ENCODE measurements around the gene PRDM13. TPM values are rescaled to one million over a fixed set of nuclear protein-coding genes. Genes with fewer than 3 reads are reported as not detected.
"Not testable (repeated sequence)": the region's sequence is repeated elsewhere in the genome, so short reads cannot be mapped to it uniquely, and the experiment has no call there.

Gene PRDM13
- total RNA-seq, 1 donor from 2014 or later, result 0.04 TPM

DNA sequence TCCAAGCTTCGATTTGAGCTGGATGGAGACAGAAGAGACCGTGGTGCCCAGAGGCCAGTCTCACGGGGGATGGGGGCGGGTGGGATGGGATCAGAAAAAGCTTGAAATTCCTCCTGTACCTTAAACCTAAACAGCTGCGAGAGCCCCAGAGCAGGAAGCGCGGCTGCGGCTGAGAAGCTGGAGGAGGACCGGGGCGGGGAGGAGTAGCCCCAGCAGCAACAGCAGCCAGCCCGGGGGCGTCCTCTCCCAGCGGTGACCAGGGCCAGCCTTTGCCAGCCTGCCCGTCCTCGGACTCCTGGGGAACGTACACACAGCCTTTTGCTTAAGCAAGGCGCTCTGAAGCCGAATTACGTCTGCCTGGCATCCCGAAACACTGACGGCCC is 17.4 kb upstream of the PRDM13 start:
- no peak for DNase-seq (ENCODE audit: low read depth)
- Histone ChIP-seq H3K4me3 (ENCODE audit: low read depth, low read length) (peak overlapping the region; percentile 13), H3K36me3 (ENCODE audit: control insufficient read depth, insufficient read depth, low read length) (no peaks in the 10 kb centered on the region), H3K27me3 (ENCODE audit: control insufficient read depth, insufficient read depth, low read length) (peaks cover 47% of the 10 kb centered on the region)
- TF ChIP-seq, protein P1, sequence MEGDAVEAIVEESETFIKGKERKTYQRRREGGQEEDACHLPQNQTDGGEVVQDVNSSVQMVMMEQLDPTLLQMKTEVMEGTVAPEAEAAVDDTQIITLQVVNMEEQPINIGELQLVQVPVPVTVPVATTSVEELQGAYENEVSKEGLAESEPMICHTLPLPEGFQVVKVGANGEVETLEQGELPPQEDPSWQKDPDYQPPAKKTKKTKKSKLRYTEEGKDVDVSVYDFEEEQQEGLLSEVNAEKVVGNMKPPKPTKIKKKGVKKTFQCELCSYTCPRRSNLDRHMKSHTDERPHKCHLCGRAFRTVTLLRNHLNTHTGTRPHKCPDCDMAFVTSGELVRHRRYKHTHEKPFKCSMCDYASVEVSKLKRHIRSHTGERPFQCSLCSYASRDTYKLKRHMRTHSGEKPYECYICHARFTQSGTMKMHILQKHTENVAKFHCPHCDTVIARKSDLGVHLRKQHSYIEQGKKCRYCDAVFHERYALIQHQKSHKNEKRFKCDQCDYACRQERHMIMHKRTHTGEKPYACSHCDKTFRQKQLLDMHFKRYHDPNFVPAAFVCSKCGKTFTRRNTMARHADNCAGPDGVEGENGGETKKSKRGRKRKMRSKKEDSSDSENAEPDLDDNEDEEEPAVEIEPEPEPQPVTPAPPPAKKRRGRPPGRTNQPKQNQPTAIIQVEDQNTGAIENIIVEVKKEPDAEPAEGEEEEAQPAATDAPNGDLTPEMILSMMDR (IDR thresholded peaks at IDR 0.05; ENCODE audit: insufficient read depth, low read length, poor library complexity, severe bottlenecking), result no peak

DNA sequence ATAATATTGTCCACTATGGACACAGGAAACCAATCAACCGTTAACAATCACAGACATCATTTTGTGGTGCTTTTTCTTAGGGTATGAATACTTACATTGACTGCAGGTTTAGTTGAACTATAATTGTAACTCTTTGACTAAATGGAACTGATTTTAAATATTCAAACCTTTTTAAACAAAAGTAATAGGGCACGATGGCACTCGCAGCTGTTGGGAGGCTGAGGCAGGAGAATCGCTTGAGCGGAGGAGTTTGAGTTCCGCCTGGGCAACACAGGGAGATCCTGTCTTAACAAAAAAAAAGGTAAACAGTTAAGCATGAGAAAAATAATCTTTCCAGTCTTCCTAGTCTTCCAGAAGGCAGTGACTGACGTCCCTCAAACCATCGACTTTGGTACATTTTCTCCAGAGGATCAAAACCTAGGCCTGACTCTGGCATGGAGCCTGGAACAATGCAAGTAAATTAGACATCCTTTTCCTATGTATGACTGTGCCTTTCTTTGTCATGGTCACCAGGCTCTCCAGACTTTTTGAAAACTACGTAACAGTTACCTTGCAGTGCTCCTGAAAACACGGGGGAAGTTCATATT is 16.6 kb upstream of the PRDM13 start:
- TF ChIP-seq, protein P1 (IDR thresholded peaks at IDR 0.05; ENCODE audit: insufficient read depth, low read length, poor library complexity, severe bottlenecking), result no peak
- H3K27me3 ChIP-seq (ENCODE audit: control insufficient read depth, insufficient read depth, low read length), result peaks cover 51% of the 10 kb centered on the region

DNA sequence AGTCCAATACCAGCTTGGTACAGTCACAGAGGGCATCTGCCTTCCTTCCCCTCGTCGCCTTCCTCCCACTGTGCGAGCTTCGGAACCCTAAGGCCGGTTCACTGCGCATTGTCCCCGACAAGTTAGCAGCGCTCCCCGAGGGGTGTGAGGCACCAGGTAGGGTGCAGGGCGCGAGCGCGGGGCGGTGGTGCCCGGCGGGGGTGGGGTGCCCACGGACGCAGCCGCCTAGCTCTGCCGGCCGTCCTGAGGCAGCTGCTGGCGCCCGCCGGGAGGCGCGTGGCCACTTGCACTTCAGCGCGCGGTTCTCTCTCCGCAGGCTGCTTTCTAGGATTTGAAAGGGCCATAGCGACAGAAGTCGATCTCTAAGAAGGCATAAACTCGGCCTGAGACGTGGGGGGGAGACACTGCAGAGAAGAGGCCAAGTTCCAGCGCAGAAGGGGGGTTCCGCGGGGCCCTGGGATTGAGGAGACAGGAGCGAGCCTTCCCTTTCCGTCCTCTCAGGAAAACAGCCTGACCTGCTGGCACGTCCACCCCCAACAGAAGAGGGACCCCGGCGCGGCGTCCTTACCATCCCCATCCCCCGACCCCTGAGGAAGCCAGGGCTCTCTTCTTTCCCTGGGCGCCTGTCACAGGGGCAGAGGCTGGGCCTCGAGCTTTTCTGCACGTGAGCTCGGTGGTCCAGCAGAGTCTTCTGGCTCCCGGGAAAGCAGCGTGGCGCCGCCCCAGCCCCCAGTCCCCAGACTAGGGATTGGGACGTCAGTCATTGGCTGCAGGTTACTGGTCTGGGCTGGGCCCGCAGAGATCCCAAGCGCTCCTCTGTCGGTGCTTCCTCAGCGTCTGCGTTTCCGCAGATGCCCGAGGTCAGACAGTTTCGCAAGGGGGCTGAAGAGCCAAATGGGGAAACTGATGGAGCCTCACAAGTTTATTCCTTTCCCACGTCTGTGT is 15.6 kb upstream of the PRDM13 start:
- H3K36me3 ChIP-seq (ENCODE audit: control insufficient read depth, insufficient read depth, low read length), result no peaks in the 10 kb centered on the region
- TF ChIP-seq, protein P1 (IDR thresholded peaks at IDR 0.05; ENCODE audit: insufficient read depth, low read length, poor library complexity, severe bottlenecking), result no peak
- peaks cover 58% of the 10 kb centered on the region for H3K27me3 ChIP-seq (ENCODE audit: control insufficient read depth, insufficient read depth, low read length)
- no peak overlapping the region for H3K4me3 ChIP-seq (ENCODE audit: low read depth, low read length)
- no peak for DNase-seq (ENCODE audit: low read depth)

More for the DNA sequence above, 16.6 kb upstream of the PRDM13 start:
- no peak for DNase-seq (ENCODE audit: low read depth)
- Histone ChIP-seq H3K4me3 (ENCODE audit: low read depth, low read length) (no peak overlapping the region), H3K36me3 (ENCODE audit: control insufficient read depth, insufficient read depth, low read length) (no peaks in the 10 kb centered on the region)

DNA sequence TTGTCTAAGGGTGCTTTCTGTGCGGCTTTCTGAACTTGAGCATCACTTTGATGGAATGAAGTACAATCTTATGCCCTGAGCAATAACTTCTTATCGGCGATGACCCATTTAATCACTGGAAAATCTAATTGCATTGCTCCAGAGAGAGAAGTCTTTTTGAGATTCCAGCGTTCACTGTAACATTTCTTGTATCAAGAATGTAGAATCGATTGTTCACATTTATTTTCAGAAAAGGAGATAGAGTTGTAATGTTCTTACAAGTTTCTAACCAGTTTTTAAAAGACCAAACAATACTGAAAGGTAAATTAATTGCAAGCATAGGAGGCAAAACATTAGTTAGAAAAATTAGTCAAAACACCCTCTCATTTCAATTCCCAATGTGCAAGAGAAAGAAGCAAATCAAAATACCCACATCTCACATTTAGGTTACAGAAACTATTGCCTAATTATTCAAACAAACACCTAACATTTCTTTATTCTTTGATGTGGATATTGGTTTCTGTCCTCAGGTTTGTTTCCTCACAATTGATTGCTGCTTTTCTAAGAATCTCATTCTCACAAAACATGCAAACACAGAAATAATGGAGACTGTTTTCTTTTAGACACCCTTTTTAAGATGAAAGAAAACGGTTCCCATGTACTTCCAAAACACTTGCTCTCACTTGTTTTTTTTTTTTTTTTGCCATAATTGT is 14.8 kb upstream of the PRDM13 start:
- Histone ChIP-seq H3K36me3 (ENCODE audit: control insufficient read depth, insufficient read depth, low read length) (no peaks in the 10 kb centered on the region), H3K4me3 (ENCODE audit: low read depth, low read length) (no peak overlapping the region), H3K27me3 (ENCODE audit: control insufficient read depth, insufficient read depth, low read length) (peaks cover 64% of the 10 kb centered on the region)
- DNase-seq (ENCODE audit: low read depth), result no peak
- TF ChIP-seq, protein P1 (IDR thresholded peaks at IDR 0.05; ENCODE audit: insufficient read depth, low read length, poor library complexity, severe bottlenecking), result no peak

DNA sequence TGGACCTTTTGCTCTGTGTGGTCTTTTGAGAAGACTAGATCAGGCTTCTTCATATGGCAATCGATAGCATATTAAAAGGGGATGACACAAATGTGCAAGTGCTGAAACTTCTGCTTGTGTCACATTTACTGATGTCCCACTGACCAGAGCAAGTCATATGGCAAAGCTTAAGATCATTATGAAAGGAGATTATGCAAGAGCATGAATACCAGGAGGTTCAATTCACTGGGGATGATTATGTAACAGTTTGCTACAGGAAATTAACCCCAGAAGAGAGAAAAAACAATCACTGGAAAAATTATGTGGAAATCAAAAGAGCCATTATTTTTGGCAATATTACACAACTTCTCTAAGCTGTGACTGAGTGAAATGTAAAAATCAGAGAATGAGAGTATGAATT is 13.7 kb upstream of the PRDM13 start:
- H3K36me3 ChIP-seq (ENCODE audit: control insufficient read depth, insufficient read depth, low read length), result no peaks in the 10 kb centered on the region
- peaks cover 69% of the 10 kb centered on the region for H3K27me3 ChIP-seq (ENCODE audit: control insufficient read depth, insufficient read depth, low read length)
- no peak for DNase-seq (ENCODE audit: low read depth)
- TF ChIP-seq, protein P1 (IDR thresholded peaks at IDR 0.05; ENCODE audit: insufficient read depth, low read length, poor library complexity, severe bottlenecking), result no peak
- H3K4me3 ChIP-seq (ENCODE audit: low read depth, low read length), result no peak overlapping the region

DNA sequence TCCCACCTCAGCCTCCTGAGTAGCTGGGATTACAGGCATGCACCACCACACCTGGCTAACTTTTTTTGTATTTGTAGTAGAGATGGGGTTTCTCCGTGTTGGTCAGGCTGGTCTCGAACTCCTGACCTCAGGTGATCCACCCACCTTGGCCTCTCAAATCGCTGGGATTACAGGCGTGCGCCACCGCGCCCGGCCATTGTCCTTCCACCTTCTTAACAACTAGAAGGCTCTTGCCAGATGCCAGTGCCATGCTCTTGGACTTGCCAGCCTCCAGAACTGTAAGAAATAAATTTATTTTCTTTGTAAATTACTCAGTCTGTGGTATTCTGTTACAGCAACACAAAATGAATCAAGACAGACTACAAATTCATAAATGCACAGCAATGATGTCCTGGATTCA is 11.9 kb upstream of the PRDM13 start:
- H3K4me3 ChIP-seq (ENCODE audit: low read depth, low read length); DNase-seq (ENCODE audit: low read depth); H3K36me3 ChIP-seq (ENCODE audit: control insufficient read depth, insufficient read depth, low read length): not testable (repeated sequence)
- H3K27me3 ChIP-seq (ENCODE audit: control insufficient read depth, insufficient read depth, low read length), result peaks cover 57% of the 10 kb centered on the region

Data from kidney epithelial cell (primary cell).